DND-41 (cell line): ENCODE data around the gene RAC2.

Experiments
- ATAC-seq: fragments of 200-7000 bp; cut with Tn5 transposase; 3 replicates; pipeline ENCODE4 v1.9.1; 2021; ENCODE audit warnings: low read depth; ENCODE audit not compliant: insufficient read depth
- DNase-seq: peaks from one replicate; pipeline ENCODE4 v3.0.0-alpha.2; 2020
- H2AFZ ChIP-seq: 2 replicates; pipeline ENCODE4 v1.6.0; 2012; ENCODE audit warnings: low read depth, low read length
- H3K27ac ChIP-seq: 2 replicates; pipeline ENCODE4 v1.5.1; 2012; ENCODE audit warnings: low read length, inconsistent platforms
- H3K27me3 ChIP-seq: fragments of 200-600 bp; sonication (generic); 2 replicates; pipeline ENCODE4 v1.6.0; 2012; ENCODE audit warnings: low read length, mild to moderate bottlenecking, inconsistent platforms; ENCODE audit not compliant: insufficient read depth, poor library complexity
- H3K36me3 ChIP-seq: 2 replicates; pipeline ENCODE4 v1.5.1; 2012; ENCODE audit warnings: low read length, inconsistent platforms; ENCODE audit not compliant: insufficient read depth
- H3K4me1 ChIP-seq: 2 replicates; pipeline ENCODE4 v1.5.1; 2012; ENCODE audit warnings: mild to moderate bottlenecking, low read length; ENCODE audit not compliant: insufficient read depth
- H3K4me2 ChIP-seq: 2 replicates; pipeline ENCODE4 v1.6.0; 2012; ENCODE audit warnings: mild to moderate bottlenecking, moderate library complexity, low read length, inconsistent platforms; ENCODE audit not compliant: insufficient read depth
- H3K4me3 ChIP-seq, 2 experiments: fragments of 200-600 bp in 1 of 2; shearing (Covaris generic) in 1 of 2; 2 replicates each; pipeline ENCODE4 v1.5.1; 2012 to 2016; ENCODE audit warnings: inconsistent platforms in 2 of 2, low read length in 2 of 2, mild to moderate bottlenecking in 2 of 2, low read depth in 1 of 2, moderate library complexity in 1 of 2
- H3K79me2 ChIP-seq: 2 replicates; pipeline ENCODE4 v1.6.0; 2012; ENCODE audit warnings: low read length, inconsistent platforms; ENCODE audit not compliant: insufficient read depth
- H3K9ac ChIP-seq: 2 replicates; pipeline ENCODE4 v1.6.0; 2012; ENCODE audit warnings: low read depth, mild to moderate bottlenecking, inconsistent platforms, low read length, moderate library complexity
- H3K9me3 ChIP-seq: 2 replicates; pipeline ENCODE4 v1.5.1; 2012; ENCODE audit warnings: low read length, moderate library complexity, mild to moderate bottlenecking, inconsistent platforms; ENCODE audit not compliant: insufficient read depth, severe bottlenecking
- H4K20me1 ChIP-seq: 2 replicates; pipeline ENCODE4 v1.6.0; 2012; ENCODE audit warnings: low read length; ENCODE audit not compliant: insufficient read depth
- EZH2 ChIP-seq: IDR thresholded peaks from 3 replicates; pipeline ENCODE4 v1.6.1; 2012; ENCODE audit warnings: borderline replicate concordance, low read depth, mild to moderate bottlenecking, moderate library complexity, low read length, inconsistent platforms; ENCODE audit not compliant: severe bottlenecking
- TF ChIP-seq, protein P1 (sequence below): IDR thresholded peaks from 2 replicates; pipeline ENCODE4 v1.5.1; 2012; ENCODE audit warnings: borderline replicate concordance, low read length, moderate library complexity, mild to moderate bottlenecking; ENCODE audit not compliant: poor library complexity, severe bottlenecking; ENCODE audit errors: extremely low read depth

RAC2 gene

DNA sequence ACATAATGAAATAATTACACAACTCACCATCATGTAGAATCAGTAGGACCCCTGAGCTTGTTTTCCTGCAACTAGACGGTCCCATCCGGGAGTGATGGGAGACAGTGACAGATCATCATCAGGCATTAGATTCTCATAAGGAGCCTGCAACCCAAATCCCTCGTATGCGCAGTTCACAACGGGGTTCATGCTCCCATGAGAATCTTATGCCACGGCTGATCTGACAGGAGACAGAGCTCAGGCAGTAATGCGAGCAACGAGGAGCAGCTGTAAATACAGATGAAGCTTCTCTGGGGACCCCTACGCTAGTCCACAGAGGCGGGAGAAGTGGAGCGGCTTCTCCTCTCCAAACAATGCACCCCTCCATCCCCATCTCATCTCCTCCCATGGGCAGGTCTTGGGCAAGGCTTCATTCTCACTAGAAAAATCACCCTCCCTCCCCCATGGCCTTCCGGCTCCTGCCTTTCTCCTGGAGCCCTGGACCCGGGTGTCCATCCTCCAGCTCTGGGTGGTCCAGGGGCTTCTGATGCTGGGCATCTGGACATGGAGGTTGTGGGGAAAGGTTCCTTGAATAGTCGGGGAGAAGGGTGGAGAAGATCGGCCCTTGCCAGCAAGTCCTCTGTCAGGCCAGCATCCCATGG, 16.2 kb upstream of the RAC2 start:
- H3K36me3 ChIP-seq, result no peaks in the 10 kb centered on the region
- H4K20me1 ChIP-seq, result no peaks in the 10 kb centered on the region; the same call in 1 of the 2 replicates
- TF ChIP-seq, protein P1, sequence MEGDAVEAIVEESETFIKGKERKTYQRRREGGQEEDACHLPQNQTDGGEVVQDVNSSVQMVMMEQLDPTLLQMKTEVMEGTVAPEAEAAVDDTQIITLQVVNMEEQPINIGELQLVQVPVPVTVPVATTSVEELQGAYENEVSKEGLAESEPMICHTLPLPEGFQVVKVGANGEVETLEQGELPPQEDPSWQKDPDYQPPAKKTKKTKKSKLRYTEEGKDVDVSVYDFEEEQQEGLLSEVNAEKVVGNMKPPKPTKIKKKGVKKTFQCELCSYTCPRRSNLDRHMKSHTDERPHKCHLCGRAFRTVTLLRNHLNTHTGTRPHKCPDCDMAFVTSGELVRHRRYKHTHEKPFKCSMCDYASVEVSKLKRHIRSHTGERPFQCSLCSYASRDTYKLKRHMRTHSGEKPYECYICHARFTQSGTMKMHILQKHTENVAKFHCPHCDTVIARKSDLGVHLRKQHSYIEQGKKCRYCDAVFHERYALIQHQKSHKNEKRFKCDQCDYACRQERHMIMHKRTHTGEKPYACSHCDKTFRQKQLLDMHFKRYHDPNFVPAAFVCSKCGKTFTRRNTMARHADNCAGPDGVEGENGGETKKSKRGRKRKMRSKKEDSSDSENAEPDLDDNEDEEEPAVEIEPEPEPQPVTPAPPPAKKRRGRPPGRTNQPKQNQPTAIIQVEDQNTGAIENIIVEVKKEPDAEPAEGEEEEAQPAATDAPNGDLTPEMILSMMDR, result no peak
- TF ChIP-seq EZH2, result no peak
- DNase-seq (no peak), ATAC-seq (no peak)
- peaks cover 7% of the 10 kb centered on the region for H3K27me3 ChIP-seq
- no peak overlapping the region for H3K4me3 ChIP-seq
- no peaks in the 10 kb centered on the region for H3K79me2 ChIP-seq
- H3K27ac ChIP-seq, result no peak overlapping the region
- no peak overlapping the region for H2AFZ ChIP-seq
- H3K4me1 ChIP-seq, result no peaks in the 10 kb centered on the region
- H3K4me2 ChIP-seq, result no peak overlapping the region
- H3K9me3 ChIP-seq, result peaks cover 12% of the 10 kb centered on the region
- no peak overlapping the region for H3K9ac ChIP-seq

DNA sequence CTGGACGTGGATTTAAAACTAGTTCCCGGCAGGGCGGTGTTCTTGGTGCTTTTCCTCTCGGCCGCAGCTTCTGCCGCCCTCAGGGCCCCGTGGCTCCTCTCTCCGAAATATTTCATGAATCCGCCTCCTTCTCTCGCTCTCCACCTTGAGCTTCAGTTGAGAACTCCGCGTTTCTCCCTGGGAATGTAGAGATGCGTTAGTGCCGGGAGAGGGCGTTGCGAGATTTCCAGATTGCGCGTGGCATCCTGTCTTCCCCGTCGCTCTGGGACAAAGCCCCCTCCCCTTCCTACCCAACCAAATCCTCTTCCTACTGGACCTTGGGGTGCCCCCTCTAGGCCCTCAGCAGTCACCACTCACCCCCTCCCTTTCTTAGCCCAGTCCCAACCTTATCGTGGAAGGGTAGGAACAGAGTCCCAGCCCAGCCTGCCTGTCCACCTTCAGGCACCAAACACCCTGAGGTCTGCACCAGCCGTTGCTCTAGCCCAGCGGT, 15.5 kb upstream of the RAC2 start:
- Histone ChIP-seq H3K4me3 (no peak overlapping the region), H3K27ac (no peak overlapping the region), H3K27me3 (peaks cover 7% of the 10 kb centered on the region), H3K4me2 (no peak overlapping the region), H3K79me2 (no peaks in the 10 kb centered on the region), H3K36me3 (no peaks in the 10 kb centered on the region), H4K20me1 (no peaks in the 10 kb centered on the region; the same call in 1 of the 2 replicates), H2AFZ (no peak overlapping the region), H3K9ac (no peak overlapping the region), H3K4me1 (no peaks in the 10 kb centered on the region), H3K9me3 (peaks cover 11% of the 10 kb centered on the region)
- TF ChIP-seq, protein P1, result no peak
- TF ChIP-seq EZH2, result no peak
- DNase-seq (no peak), ATAC-seq (no peak)

DNA sequence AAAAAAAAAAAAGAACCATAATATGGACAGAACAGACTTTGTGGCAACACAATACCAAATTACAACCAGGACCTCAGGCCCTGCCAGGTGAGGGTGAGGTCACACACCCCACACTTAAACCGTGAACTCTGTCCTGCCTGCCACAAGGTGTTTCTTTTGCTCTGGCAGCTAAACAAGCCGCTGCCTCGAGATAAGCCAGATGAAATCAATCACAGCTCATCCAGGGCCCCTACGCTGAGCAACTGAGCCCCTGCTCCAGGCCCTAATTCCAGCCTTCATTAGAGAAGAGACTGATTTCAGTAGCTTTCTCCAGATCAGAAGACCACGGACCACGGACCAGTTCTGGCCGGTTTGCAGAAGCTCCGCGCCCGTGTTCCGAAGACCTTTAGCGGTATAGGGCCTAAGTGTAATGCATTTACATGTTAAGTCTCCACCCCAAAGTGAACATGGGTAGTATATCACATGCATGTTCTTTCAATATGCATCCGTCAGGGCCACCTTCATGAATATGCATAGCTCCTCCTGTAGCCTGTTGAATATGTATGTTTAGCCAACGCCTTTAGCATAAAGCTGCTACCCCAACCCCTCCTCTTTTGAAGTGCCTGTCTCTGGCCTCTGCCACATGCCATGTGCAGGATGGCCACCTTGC, 14.8 kb upstream of the RAC2 start:
- H3K27ac ChIP-seq, result no peak overlapping the region
- peaks cover 4% of the 10 kb centered on the region for H3K9me3 ChIP-seq
- ATAC-seq (no peak), DNase-seq (no peak)
- no peak for TF ChIP-seq EZH2
- H3K36me3 ChIP-seq, result no peaks in the 10 kb centered on the region
- H3K79me2 ChIP-seq, result no peaks in the 10 kb centered on the region
- H2AFZ ChIP-seq, result no peak overlapping the region
- H3K9ac ChIP-seq, result no peak overlapping the region
- H4K20me1 ChIP-seq, result no peaks in the 10 kb centered on the region; the same call in 1 of the 2 replicates
- H3K4me3 ChIP-seq, result no peak overlapping the region
- peaks cover 7% of the 10 kb centered on the region for H3K27me3 ChIP-seq
- no peak overlapping the region for H3K4me2 ChIP-seq
- no peaks in the 10 kb centered on the region for H3K4me1 ChIP-seq

DNA sequence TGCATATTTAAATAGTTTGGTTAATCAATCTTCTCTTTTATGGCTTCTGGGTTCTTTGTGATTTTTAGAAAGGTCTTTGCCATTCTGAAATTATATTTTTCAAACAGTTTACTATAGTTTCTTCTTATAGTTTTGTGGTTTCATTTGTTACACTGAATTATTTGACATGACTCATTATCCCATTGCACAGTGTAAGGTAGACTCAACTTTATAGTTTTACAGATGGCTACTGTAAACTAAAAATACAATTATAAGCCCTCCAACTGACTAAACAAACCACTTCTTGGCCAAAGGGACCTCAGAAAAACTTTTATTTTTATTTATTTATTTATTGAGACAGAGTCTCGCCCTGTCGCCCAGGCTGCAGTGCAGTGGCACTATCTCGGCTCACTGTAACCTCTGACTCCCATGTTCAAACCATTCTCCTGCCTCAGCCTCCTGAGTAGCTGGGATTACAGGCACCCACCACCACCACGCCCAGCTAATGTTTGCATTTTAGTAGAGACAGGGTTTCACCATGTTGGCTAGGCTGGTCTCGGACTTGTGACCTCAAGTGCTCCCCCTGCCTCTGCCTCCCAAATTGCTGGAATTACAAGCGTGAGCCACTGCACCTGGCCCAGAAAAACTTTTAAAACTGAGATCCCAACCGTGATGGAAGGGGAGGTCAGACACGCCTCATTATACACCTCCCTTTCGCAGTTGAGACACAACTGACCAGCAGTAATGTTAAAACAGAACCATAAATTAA, 14.1 kb upstream of the RAC2 start:
- Histone ChIP-seq H2AFZ (no peak overlapping the region), H3K4me2 (no peak overlapping the region), H3K27ac (no peak overlapping the region), H3K4me3 (no peak overlapping the region), H3K79me2 (no peaks in the 10 kb centered on the region), H3K36me3 (no peaks in the 10 kb centered on the region), H3K9ac (no peak overlapping the region), H3K4me1 (no peaks in the 10 kb centered on the region), H3K27me3 (peaks cover 7% of the 10 kb centered on the region), H3K9me3 (no peaks in the 10 kb centered on the region), H4K20me1 (no peaks in the 10 kb centered on the region; the same call in 1 of the 2 replicates)
- DNase-seq (no peak), ATAC-seq (no peak)
- no peak for TF ChIP-seq EZH2
- TF ChIP-seq, protein P1, result no peak
